Skeletal muscle satellite cell (primary cell): Measurements from ENCODE around the gene PAX5.

Experiments used
- H3K27me3 ChIP-seq: 2 replicates; pipeline ENCODE4 v1.7.0; 2013; ENCODE audit warnings: low read length; ENCODE audit not compliant: control insufficient read depth, insufficient read depth
- H3K36me3 ChIP-seq: 2 replicates; pipeline ENCODE4 v1.7.0; 2013; ENCODE audit warnings: mild to moderate bottlenecking, control low read depth, low read length; ENCODE audit not compliant: insufficient read depth
- H3K4me1 ChIP-seq: 2 replicates; pipeline ENCODE4 v1.7.0; 2013; ENCODE audit warnings: low read length; ENCODE audit not compliant: control insufficient read depth, insufficient read depth
- H3K4me2 ChIP-seq: 2 replicates; pipeline ENCODE4 v1.7.0; 2013; ENCODE audit warnings: mild to moderate bottlenecking, low read length
- H3K4me3 ChIP-seq: 2 replicates; pipeline ENCODE4 v1.7.0; 2013; ENCODE audit warnings: low read length
- H3K9ac ChIP-seq: 2 replicates; pipeline ENCODE4 v1.7.0; 2013; ENCODE audit warnings: mild to moderate bottlenecking, low read depth, low read length, moderate library complexity
- H3K9me3 ChIP-seq: replicated peaks from 2 replicates; pipeline ENCODE4 v1.7.0; 2013; ENCODE audit warnings: mild to moderate bottlenecking, control low read depth, low read length

The PAX5 gene

DNA sequence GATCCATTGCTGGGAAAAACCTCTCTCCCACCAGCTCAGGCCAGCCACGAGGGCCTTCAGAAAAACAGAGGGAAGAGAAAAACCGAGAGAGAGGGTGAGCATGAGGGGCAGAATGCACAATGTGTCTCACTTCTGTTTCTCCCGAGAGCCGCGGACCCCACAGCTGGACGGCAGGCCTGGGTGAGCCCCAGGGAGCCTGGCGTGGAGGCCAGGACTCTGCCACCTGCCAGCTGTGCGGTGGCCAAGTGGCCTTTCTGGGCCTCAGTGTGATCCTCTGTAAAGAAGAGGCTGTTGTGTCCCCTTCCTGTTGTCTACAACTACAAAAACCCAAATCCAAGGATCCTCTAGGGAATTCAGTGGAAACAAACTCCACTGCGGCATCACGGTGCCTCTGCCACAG, 179.3 kb downstream of the PAX5 start:
- H3K4me3 ChIP-seq, result no peak overlapping the region
- no peaks in the 10 kb centered on the region for H3K9me3 ChIP-seq
- no peak overlapping the region for H3K9ac ChIP-seq
- H3K36me3 ChIP-seq, result no peaks in the 10 kb centered on the region
- no peak overlapping the region for H3K4me2 ChIP-seq
- no peaks in the 10 kb centered on the region for H3K4me1 ChIP-seq
- peaks cover 84% of the 10 kb centered on the region for H3K27me3 ChIP-seq

DNA sequence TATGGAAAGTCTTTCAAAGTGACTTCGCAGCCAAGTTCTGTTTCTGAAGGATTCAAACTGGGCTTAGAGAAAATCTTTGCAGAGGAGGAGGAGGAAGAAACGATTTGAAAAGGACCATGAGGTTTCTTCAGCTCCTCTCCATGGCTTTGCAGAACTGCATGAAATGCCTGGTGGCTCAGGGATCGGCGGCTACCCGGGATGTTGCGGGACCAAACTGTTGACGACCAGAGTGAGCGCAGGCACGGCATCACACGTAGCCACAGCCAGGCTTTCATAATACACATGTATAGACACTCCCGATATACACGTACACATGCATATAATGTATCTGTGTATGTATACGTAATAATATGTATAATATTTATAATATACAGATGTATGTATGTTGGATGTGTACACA, 180.0 kb downstream of the PAX5 start:
- no peaks in the 10 kb centered on the region for H3K36me3 ChIP-seq
- no peaks in the 10 kb centered on the region for H3K9me3 ChIP-seq
- H3K27me3 ChIP-seq, result peaks cover 86% of the 10 kb centered on the region
- no peak overlapping the region for H3K9ac ChIP-seq
- H3K4me3 ChIP-seq, result no peak overlapping the region
- no peak overlapping the region for H3K4me2 ChIP-seq
- no peaks in the 10 kb centered on the region for H3K4me1 ChIP-seq

DNA sequence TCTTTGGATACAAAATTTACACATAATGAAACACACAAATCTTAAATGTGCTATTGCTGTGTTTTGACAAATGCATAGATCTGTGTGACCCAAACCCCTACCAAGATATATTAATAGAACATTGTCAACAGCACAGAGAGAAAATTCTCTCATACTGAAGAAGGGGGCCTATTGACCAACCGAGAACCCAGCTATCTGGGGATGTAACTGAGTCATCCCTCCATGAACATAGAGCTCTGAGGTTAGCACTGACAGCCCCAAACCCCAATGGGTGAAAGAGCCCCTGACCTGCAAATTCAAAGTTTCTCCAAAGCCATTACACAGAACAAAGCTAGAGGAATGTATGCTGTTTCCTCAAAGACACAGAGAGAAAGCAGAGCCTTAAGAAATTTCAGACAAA, 180.8 kb downstream of the PAX5 start:
- Histone ChIP-seq H3K9me3 (no peaks in the 10 kb centered on the region), H3K27me3 (peaks cover 86% of the 10 kb centered on the region)

DNA sequence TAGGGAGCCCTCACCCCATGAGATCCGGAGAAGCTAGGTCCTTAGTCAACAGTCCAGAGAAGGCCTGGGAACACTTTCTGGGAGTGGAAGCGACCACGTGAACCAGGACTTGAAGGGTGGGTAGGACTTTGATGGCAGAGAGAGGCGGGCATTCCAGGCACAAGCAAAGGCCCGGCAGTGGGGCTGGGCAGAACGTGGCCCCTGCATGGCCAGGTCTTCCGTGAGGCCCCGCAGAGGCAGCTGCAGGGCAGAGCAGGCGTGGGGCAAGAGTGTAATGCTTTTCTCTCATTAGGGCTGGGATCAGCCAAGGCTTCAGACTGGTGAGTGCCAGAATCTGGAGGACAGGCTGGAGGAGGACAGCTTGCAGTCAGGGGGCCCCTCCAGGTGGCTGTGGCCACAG, 184.1 kb downstream of the PAX5 start:
- Histone ChIP-seq H3K4me2 (no peak overlapping the region), H3K36me3 (no peaks in the 10 kb centered on the region), H3K9ac (no peak overlapping the region)

More for the DNA sequence above, 180.8 kb downstream of the PAX5 start:
- H3K9ac ChIP-seq, result no peak overlapping the region
- H3K4me1 ChIP-seq, result no peaks in the 10 kb centered on the region
- no peak overlapping the region for H3K4me3 ChIP-seq
- no peaks in the 10 kb centered on the region for H3K36me3 ChIP-seq
- no peak overlapping the region for H3K4me2 ChIP-seq

DNA sequence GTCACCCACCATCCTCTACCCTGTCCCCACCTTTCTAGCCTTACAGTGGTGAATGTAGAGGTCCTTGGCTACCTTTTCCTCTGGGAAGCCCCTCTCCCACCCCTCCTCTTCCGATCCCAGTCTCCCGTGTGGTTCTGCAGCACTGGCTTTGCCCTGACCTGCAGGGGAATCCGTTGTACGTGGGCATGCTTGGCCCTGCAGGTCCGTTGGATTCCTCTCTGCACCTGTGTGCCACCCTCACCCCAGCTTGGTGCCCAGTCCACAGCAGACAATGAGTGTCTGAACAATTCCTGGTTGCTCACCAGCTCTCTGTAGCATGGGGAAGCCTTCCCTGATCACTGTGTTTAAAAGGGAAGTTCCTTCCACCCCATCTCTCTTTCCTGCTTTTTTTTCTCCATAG, 185.1 kb downstream of the PAX5 start:
- Histone ChIP-seq H3K27me3 (peaks cover 81% of the 10 kb centered on the region), H3K4me3 (no peak overlapping the region), H3K4me1 (no peaks in the 10 kb centered on the region), H3K4me2 (no peak overlapping the region), H3K36me3 (no peaks in the 10 kb centered on the region), H3K9ac (no peak overlapping the region), H3K9me3 (no peaks in the 10 kb centered on the region)

More for the DNA sequence above, 184.1 kb downstream of the PAX5 start:
- H3K9me3 ChIP-seq, result no peaks in the 10 kb centered on the region
- H3K4me3 ChIP-seq, result no peak overlapping the region
- H3K4me1 ChIP-seq, result no peaks in the 10 kb centered on the region
- H3K27me3 ChIP-seq, result peaks cover 81% of the 10 kb centered on the region

DNA sequence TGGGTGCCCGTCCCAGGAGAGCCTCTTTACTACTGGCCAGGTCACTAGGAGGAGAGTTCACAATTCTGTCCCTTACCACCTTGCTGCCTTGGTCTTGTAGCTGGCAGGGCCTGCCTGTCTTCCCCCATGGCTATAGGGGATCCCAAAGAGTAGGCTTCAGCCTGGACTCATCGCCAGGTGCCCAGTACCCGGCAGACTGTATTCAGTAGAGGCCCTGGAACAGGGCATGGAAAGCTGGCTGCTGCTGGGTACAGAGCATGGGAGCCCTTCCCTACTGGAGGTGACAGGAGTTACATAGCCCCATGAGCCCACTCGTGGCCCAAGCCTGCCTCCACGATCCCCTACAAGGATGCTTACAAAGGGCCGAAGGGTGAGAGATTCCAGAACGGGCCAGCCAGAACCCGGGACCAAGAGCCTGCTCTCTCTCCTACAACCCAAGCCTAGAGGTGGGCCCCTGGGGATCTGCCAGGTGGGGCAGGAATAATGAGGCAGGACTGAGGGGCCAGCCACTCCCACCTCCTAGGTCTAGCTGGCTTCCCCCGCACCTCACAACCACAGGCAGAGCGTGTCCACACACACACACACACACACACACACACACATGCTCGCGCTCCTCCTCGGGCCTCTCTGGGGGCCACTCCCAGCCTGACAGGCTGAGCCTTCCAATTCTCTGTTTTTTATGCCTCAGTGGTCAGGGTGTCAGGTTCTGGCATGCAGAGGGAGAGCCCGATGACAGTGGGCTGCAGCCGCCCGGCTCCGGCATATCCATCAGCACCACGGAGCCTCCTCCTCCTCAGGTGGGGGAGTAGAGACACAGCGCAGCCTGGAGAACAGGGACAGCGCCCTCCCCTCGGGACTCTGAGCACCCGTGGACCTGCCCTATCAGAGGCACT, 186.0 kb downstream of the PAX5 start:
- no peaks in the 10 kb centered on the region for H3K9me3 ChIP-seq
- H3K4me3 ChIP-seq, result no peak overlapping the region
- no peaks in the 10 kb centered on the region for H3K36me3 ChIP-seq
- H3K4me1 ChIP-seq, result no peaks in the 10 kb centered on the region
- peaks cover 81% of the 10 kb centered on the region for H3K27me3 ChIP-seq
- no peak overlapping the region for H3K9ac ChIP-seq
- H3K4me2 ChIP-seq, result no peak overlapping the region

DNA sequence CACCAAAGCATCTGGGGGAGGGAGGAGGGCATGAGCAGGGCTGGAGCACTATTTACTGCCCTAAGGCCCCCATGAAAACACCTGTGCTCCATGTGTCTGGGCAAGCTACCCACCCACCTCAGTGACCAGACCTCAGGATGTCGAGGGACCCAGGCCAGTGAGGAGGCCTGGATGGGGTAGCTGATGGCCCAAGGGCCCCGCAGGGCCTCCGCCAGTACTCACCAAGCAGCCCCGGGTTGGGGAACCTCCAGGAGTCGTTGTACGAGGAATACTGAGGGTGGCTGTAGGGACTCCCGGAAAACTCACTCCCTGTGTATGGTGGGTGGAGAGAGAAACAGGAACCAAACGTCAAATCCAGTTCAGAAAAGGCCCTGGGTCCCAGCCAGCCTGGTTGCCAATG, 187.4 kb downstream of the PAX5 start:
- Histone ChIP-seq H3K9ac (no peak overlapping the region), H3K4me2 (no peak overlapping the region), H3K9me3 (no peaks in the 10 kb centered on the region), H3K27me3 (peaks cover 81% of the 10 kb centered on the region), H3K4me1 (no peaks in the 10 kb centered on the region), H3K4me3 (no peak overlapping the region), H3K36me3 (no peaks in the 10 kb centered on the region)

DNA sequence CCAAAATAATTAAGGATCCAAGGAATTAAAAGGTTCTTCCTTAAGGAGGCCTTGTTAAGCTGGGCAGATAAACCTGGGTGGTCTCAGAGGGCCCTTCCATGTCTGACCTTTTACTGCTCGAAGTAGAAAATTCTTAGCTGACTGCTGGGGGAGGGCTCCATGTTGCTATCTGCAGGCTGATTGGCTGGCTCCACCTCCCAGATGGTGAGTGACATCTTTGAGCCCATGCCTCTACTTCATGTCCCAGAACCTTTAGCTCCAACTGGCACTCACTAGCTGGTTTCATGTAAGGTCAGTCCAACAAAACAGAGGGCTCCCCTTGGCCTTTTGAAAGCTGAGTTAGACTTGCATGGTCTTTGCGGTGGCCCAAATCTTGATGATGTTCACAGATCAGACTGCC, 188.2 kb downstream of the PAX5 start:
- Histone ChIP-seq H3K9ac (no peak overlapping the region), H3K4me1 (no peaks in the 10 kb centered on the region), H3K4me2 (no peak overlapping the region), H3K9me3 (no peaks in the 10 kb centered on the region), H3K36me3 (no peaks in the 10 kb centered on the region), H3K27me3 (peaks cover 74% of the 10 kb centered on the region), H3K4me3 (no peak overlapping the region)

DNA sequence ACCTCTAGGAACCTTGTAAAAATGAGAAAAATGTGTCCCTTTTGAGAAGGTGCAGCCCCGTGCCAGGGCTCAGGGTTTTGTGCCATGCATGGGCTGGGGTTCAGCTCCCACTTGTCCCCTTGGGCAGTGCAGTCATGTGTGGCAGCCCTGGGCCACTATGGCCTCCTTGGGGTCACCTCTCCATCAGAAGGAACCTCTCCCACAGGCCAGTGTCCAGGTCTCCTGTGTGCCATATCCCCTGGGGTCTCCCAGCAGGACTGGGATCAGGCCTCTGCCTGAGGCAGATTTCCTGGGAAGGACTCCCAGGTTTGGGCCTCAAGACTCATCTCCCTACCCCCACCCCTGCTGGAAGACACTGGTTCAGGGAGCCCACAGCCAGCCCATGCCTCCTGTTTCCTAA, 189.1 kb downstream of the PAX5 start:
- Histone ChIP-seq H3K4me2 (no peak overlapping the region), H3K9me3 (no peaks in the 10 kb centered on the region), H3K9ac (no peak overlapping the region)

DNA sequence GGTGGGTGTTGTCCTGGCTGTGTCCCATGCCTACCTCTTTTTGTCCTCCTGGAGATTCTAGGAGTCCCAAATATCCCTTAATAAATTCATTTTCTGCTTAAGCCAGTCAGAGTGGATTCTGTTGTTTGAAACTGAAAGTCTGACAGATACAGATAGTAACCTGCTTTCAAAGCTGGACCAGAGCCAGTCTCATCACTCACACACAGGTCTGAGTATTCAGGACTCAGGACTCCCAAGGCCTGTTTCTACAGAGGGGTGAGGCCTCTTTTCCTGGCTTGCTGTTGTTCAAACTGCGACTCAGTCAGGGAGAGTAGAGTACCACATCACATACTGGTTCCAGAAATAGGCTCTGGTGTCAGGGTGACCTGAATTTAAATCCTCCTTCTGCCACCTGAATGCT, 190.1 kb downstream of the PAX5 start:
- no peak overlapping the region for H3K9ac ChIP-seq
- no peak overlapping the region for H3K4me3 ChIP-seq
- no peaks in the 10 kb centered on the region for H3K4me1 ChIP-seq
- no peaks in the 10 kb centered on the region for H3K9me3 ChIP-seq
- H3K4me2 ChIP-seq, result no peak overlapping the region
- H3K27me3 ChIP-seq, result peaks cover 73% of the 10 kb centered on the region
- H3K36me3 ChIP-seq, result no peaks in the 10 kb centered on the region

More for the DNA sequence above, 189.1 kb downstream of the PAX5 start:
- Histone ChIP-seq H3K27me3 (peaks cover 72% of the 10 kb centered on the region), H3K36me3 (no peaks in the 10 kb centered on the region), H3K4me3 (no peak overlapping the region), H3K4me1 (no peaks in the 10 kb centered on the region)

DNA sequence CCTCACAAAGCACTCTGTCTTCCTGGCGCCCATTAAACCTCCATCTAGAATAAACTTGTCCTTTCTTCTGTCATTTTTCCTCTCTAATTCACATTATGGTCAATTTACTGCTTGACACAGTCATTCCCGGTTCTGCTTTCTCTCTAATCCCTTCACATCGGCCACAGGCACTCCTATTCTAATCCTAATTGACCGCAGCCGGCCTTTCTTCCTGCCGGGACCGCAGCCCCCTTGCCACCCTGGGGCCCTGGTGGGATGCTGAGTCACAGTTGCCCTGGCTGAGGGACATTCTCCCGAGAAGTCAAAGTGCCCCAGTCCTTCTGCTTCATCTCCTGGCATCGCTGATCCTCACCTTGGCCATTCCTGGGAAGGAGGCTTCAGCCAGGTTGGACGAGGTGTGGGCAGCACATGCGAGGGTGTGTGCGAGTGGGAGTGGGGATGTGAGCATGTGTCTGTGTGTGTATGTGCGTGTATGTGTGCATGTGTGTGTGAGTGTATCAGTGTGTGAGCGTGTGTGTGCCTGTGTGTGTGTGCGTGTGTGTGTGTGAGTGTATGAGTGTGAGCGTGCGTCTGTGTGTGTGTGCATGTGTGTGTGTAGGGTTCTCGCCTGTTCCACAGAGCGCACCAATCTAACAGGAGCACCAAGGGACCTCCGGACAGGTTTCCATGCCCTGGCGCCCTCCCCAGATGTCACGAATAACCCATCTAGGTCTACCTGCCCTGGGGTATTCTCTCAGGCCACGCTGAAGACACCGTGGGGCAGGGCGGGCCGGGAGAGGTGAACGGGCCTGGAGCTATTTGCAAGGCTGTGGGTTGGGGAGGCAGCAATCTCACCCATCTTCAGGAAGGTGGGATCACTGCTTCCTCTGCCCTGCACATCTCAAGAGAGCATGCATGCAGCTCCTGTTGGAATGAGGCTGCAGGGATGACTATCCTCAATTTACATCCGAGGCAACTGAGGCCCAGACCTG, 191.2 kb downstream of the PAX5 start:
- no peaks in the 10 kb centered on the region for H3K4me1 ChIP-seq
- H3K9ac ChIP-seq, result no peak overlapping the region
- H3K36me3 ChIP-seq, result no peaks in the 10 kb centered on the region
- no peaks in the 10 kb centered on the region for H3K9me3 ChIP-seq
- H3K4me3 ChIP-seq, result no peak overlapping the region
- H3K27me3 ChIP-seq, result peaks cover 69% of the 10 kb centered on the region
- no peak overlapping the region for H3K4me2 ChIP-seq
